Prostate gland (tissue), 2 donors: Measurements from ENCODE around the gene MDFI. TPM values are rescaled to one million over a fixed set of nuclear protein-coding genes. Genes with fewer than 3 reads are reported as not detected.
A peak's percentile ranks its signal among the peaks of the same experiment; 100 is the strongest.

Source experiments
- DNase-seq: peaks from one replicate; pipeline ENCODE4 v3.0.0-alpha.2; 2019; ENCODE audit warnings: low spot score
- H3K27ac ChIP-seq, 2 donors: fragments of 200-600 bp; sonication (generic); 2 replicates each; pipeline ENCODE4 v1.5.1; 2017 to 2019
- H3K27me3 ChIP-seq: fragments of 200-600 bp; sonication (generic); replicated peaks from 2 replicates; pipeline ENCODE4 v1.5.1; 2019; ENCODE audit not compliant: insufficient read depth
- H3K36me3 ChIP-seq, 2 donors: fragments of 200-600 bp; sonication (generic); 1 replicate in 1 of 2; 2 replicates in 1 of 2; pipeline versions ENCODE4 v1.5.1 to v1.8.1; 2017 to 2019
- H3K4me1 ChIP-seq: fragments of 200-600 bp; sonication (generic); replicated peaks from 2 replicates; pipeline ENCODE4 v1.5.1; 2019
- H3K4me3 ChIP-seq, 2 donors: fragments of 200-600 bp; sonication (generic); 2 replicates each; pipeline ENCODE4 v1.5.1; 2017 to 2019
- H3K9me3 ChIP-seq: fragments of 200-600 bp; sonication (generic); 2 replicates; pipeline ENCODE4 v1.5.1; 2017
- POLR2A ChIP-seq: fragments of 450-650 bp; IDR thresholded peaks from one replicate; pipeline ENCODE4 v1.6.1; 2016; ENCODE audit warnings: antibody characterized with exemption, mild to moderate bottlenecking
- POLR2AphosphoS5 ChIP-seq: sonication (generic); formaldehyde crosslinking; IDR thresholded peaks from one replicate; pipeline ENCODE4 v1.6.1; 2017; ENCODE audit warnings: antibody characterized with exemption
- WGBS: methylation state at CpG from one replicate; pipeline ENCODE4 v1.1.5; 2018; 5-methylcytosine and 5-hydroxymethylcytosine counted together
- intact Hi-C: fragments of 100-400 bp; cut with DNase I; formaldehyde crosslinking; loops from one replicate; pipeline ENCODE4 v1.14.2; 2022
- total RNA-seq, 2 donors: library from RNA; depleted of rRNA; stranded (reverse); fragments of >200 nt; gene quantifications; one replicate each; pipeline ENCODE4 v1.1.0, GENCODE V29; 2016
- TF ChIP-seq, protein P1 (sequence below), 4 experiments: fragments of 200-600 bp in 2 of 4; fragments of 450-650 bp in 2 of 4; sonication (generic) in 2 of 4; IDR thresholded peaks; 1 replicate in 3 of 4; 2 replicates in 1 of 4; pipeline ENCODE4 v1.5.1; 2016 to 2019; ENCODE audit warnings: antibody characterized with exemption in 4 of 4, mild to moderate bottlenecking in 2 of 4, moderate library complexity in 2 of 4

The MDFI gene
- total RNA-seq, 2 donors from 2014 or later, result 31.8 to 77.9 TPM

DNA sequence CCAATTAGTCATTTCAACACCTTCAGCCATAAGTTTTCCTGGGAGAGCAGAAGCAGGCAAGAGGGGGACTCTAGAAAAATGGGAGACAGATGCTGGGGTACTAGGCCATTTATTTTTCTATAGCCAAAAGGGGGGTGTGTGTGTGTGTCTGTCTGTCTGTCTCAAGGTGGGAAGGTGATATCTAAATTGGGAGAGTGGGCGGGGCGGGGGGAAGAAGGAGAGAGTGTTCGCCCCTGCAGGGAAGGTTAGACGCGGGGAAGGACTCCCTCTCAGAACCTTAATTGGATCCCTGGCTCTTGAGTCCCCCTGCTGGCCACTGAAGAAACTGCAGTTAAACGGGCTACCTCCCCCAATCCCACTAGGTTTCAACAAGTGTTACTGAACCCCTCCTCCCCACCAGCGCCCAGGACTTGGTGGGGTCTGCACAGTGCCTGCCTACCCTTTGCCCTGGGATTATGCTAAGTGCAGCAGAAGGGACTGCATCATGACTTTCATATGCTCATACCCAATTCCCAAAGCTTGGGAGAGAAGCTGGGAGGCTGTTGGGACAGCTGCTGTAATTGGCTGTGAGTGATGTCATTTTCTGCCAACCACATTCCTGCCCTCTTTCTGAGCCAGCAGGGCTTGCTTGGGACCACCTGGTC lies 46.3 kb upstream of the MDFI start:
- Histone ChIP-seq H3K9me3 (no peaks in the 10 kb centered on the region), H3K4me1 (no peaks in the 10 kb centered on the region), H3K27me3 (no peaks in the 10 kb centered on the region), H3K36me3 (peaks cover 1 to 8% of the 10 kb centered on the region in 2 donors), H3K4me3 (no peak overlapping the region), H3K27ac (no peak overlapping the region)
- intact Hi-C loops, result loop anchor here (1.0 to 10.0 kb wide), 6 partner anchors 45 to 223 kb away; partner anchors contain the start of genes FOXP4, PRICKLE4 and TOMM6
- peak; percentile 19 for TF ChIP-seq POLR2AphosphoS5
- TF ChIP-seq, protein P1, sequence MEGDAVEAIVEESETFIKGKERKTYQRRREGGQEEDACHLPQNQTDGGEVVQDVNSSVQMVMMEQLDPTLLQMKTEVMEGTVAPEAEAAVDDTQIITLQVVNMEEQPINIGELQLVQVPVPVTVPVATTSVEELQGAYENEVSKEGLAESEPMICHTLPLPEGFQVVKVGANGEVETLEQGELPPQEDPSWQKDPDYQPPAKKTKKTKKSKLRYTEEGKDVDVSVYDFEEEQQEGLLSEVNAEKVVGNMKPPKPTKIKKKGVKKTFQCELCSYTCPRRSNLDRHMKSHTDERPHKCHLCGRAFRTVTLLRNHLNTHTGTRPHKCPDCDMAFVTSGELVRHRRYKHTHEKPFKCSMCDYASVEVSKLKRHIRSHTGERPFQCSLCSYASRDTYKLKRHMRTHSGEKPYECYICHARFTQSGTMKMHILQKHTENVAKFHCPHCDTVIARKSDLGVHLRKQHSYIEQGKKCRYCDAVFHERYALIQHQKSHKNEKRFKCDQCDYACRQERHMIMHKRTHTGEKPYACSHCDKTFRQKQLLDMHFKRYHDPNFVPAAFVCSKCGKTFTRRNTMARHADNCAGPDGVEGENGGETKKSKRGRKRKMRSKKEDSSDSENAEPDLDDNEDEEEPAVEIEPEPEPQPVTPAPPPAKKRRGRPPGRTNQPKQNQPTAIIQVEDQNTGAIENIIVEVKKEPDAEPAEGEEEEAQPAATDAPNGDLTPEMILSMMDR (IDR thresholded peaks at IDR 0.05), result peak; percentile 91 to 98 (median 94)
- TF ChIP-seq POLR2A, result no peak
- WGBS, result under 1% methylated on average over 7 of the region's 7 CpGs
- peak; percentile 64 for DNase-seq

DNA sequence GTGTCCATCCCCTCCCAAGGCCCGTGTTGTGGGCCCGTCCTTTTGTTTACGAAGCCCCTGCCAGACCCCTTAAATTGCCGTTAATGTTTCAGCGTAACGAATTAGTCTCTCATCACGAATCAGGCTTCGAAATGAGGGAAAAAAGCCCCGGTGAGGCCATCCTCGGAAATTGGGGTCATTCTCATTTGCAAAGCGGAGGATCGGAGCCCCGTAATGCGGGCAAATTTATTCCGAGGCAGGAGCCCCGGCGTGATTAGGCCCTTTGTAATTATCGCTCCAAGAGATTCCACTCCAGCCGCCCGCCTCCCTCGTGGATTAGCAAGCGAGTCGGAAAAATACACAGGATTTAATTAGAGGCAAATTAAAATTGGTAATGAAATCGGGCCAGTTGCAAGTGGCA lies 44.9 kb upstream of the MDFI start:
- DNase-seq, result no peak
- WGBS, result 90% methylated on average over 24 of the region's 24 CpGs
- H3K36me3 ChIP-seq, result peaks cover 5 to 9% of the 10 kb centered on the region in 2 donors
- H3K27me3 ChIP-seq, result no peaks in the 10 kb centered on the region
- intact Hi-C loops, result loop anchor here (2.0 to 10.0 kb wide), 4 partner anchors 46 to 225 kb away; partner anchors contain the start of genes FOXP4, PRICKLE4 and TOMM6
- TF ChIP-seq POLR2A (no peak), POLR2AphosphoS5 (no peak)
- TF ChIP-seq, protein P1 (IDR thresholded peaks at IDR 0.05), result no peak
- H3K27ac ChIP-seq, result no peak overlapping the region
- H3K4me1 ChIP-seq, result no peaks in the 10 kb centered on the region
- no peaks in the 10 kb centered on the region for H3K9me3 ChIP-seq
- H3K4me3 ChIP-seq, result no peak overlapping the region

DNA sequence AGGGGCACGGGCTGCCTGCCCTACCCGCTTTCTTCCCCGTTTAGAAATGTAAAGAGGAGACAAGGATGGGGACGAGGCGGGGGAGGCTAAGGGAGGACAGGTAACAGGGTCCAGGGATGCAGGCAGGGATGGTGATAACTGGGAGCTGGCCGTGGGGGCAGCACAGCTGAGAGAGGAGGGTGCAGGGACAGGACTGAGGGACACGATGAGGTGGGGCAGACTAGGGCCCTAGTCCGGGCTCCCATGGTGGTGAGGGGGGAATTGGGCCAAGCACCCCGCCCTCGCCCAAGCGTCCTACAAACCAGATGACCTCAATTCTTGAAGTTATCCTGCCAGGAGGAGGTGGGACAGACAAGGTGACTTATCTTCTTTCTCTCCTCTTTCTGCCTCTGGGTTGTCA lies 44.4 kb upstream of the MDFI start:
- intact Hi-C loops, result loop anchor here (2.0 to 10.0 kb wide), 4 partner anchors 47 to 225 kb away; partner anchors contain the start of genes FOXP4, PRICKLE4 and TOMM6
- no peak for TF ChIP-seq POLR2AphosphoS5
- TF ChIP-seq, protein P1 (IDR thresholded peaks at IDR 0.05), result no peak
- TF ChIP-seq POLR2A, result no peak
- no peaks in the 10 kb centered on the region for H3K4me1 ChIP-seq
- H3K36me3 ChIP-seq, result peaks cover 5 to 14% of the 10 kb centered on the region in 2 donors
- WGBS, result 83% methylated on average over 11 of the region's 11 CpGs
- no peak for DNase-seq
- no peaks in the 10 kb centered on the region for H3K9me3 ChIP-seq
- H3K27ac ChIP-seq, result no peak overlapping the region
- no peaks in the 10 kb centered on the region for H3K27me3 ChIP-seq
- H3K4me3 ChIP-seq, result no peak overlapping the region

DNA sequence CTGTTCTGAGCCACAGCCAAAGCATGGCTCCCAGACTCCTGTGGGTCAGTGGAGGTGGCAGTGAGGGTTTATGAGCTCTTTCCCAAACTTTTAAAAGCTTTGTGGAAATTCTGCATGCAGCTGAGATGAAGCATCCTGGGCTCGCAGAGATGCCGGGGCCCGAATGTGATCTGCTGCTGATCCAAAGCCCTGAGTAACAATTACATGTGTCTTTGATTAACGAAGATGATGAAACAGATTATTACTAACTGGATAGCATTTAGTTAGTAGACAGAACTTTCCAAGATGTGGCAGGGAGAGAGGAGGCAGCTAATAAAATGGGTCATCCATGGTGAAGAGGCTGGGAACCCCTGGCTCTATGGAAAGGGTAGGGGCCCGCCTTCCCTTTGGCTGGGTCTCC lies 43.9 kb upstream of the MDFI start:
- DNase-seq, result no peak
- WGBS, result 86% methylated on average over 5 of the region's 5 CpGs
- H3K27me3 ChIP-seq, result no peaks in the 10 kb centered on the region
- TF ChIP-seq, protein P1 (IDR thresholded peaks at IDR 0.05), result no peak
- TF ChIP-seq POLR2AphosphoS5 (no peak), POLR2A (no peak)
- intact Hi-C loops, result loop anchor here (5.0 to 10.0 kb wide), 2 partner anchors 47 to 190 kb away; partner anchors contain the start of genes FOXP4, PRICKLE4 and TOMM6
- no peak overlapping the region for H3K4me3 ChIP-seq
- H3K36me3 ChIP-seq, result peaks cover 5 to 16% of the 10 kb centered on the region in 2 donors
- no peaks in the 10 kb centered on the region for H3K9me3 ChIP-seq
- H3K27ac ChIP-seq, result no peak overlapping the region
- H3K4me1 ChIP-seq, result no peaks in the 10 kb centered on the region

DNA sequence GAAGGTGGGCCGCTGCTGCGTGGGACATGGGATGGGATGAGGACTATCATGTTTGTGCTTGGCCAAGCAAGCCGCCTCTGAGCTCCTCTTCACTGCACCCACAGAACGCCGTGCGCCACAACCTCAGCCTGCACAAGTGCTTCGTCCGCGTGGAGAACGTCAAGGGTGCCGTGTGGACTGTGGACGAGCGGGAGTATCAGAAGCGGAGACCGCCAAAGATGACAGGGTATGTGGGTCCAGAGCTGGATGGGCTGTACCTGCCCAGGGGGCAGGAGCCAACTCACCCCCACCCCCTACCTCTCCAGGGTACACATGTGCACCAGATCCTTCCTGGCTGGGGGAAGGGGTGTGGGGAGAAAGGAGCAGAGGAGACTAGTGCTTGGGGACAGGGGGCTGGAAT lies 43.5 kb upstream of the MDFI start:
- Histone ChIP-seq H3K4me1 (no peaks in the 10 kb centered on the region), H3K4me3 (no peak overlapping the region), H3K27ac (no peak overlapping the region), H3K9me3 (no peaks in the 10 kb centered on the region), H3K36me3 (peaks cover 5 to 16% of the 10 kb centered on the region in 2 donors), H3K27me3 (no peaks in the 10 kb centered on the region)
- DNase-seq, result no peak
- TF ChIP-seq, protein P1 (IDR thresholded peaks at IDR 0.05), result no peak
- TF ChIP-seq POLR2AphosphoS5 (no peak), POLR2A (no peak)
- WGBS, result 89% methylated on average over 15 of the region's 15 CpGs
- intact Hi-C loops, result loop anchor here (5.0 to 10.0 kb wide), 2 partner anchors 47 to 190 kb away; partner anchors contain the start of genes FOXP4, PRICKLE4 and TOMM6
